Duodenal mucosa (tissue), 2 donors: ENCODE results near the gene USP22.

Experiments used
- H3K27ac ChIP-seq: one replicate; pipeline ENCODE4 v1.7.0; 2013; ENCODE audit warnings: low read depth, low read length
- H3K27me3 ChIP-seq, 2 donors: one replicate each; pipeline ENCODE4 v1.7.0; 2013; ENCODE audit warnings: low read length in 2 of 2, control low read depth in 1 of 2; ENCODE audit not compliant: insufficient read depth in 2 of 2, control insufficient read depth in 1 of 2
- H3K36me3 ChIP-seq, 2 donors: one replicate each; pipeline ENCODE4 v1.7.0; 2013; ENCODE audit warnings: low read length in 2 of 2, control low read depth in 1 of 2; ENCODE audit not compliant: insufficient read depth in 2 of 2, control insufficient read depth in 1 of 2
- H3K4me1 ChIP-seq, 2 donors: one replicate each; pipeline ENCODE4 v1.7.0; 2013; ENCODE audit warnings: low read length in 2 of 2, control low read depth in 1 of 2; ENCODE audit not compliant: insufficient read depth in 2 of 2, control insufficient read depth in 1 of 2
- H3K4me3 ChIP-seq, 2 donors: one replicate each; pipeline ENCODE4 v1.7.0; 2013; ENCODE audit warnings: low read length in 2 of 2, low read depth in 1 of 2
- H3K9ac ChIP-seq, 2 donors: one replicate each; pipeline ENCODE4 v1.7.0; 2013; ENCODE audit warnings: low read length in 2 of 2, low read depth in 1 of 2
- H3K9me3 ChIP-seq, 2 donors: one replicate each; pipeline ENCODE4 v1.7.0; 2013; ENCODE audit warnings: low read length in 2 of 2, control low read depth in 1 of 2; ENCODE audit not compliant: control insufficient read depth in 1 of 2

The USP22 gene

GRCh38 chr17:21049457-21049856 lies 6.6 kb upstream of the USP22 start:
- Histone ChIP-seq H3K9me3 (no peaks in the 10 kb centered on the region), H3K36me3 (no peaks in the 10 kb centered on the region), H3K4me3 (no peak overlapping the region), H3K4me1 (peaks cover 6% of the 10 kb centered on the region in 2 donors), H3K27ac (no peak overlapping the region), H3K9ac (no peak overlapping the region), H3K27me3 (no peaks in the 10 kb centered on the region)

GRCh38 chr17:21046216-21046615 lies 3.4 kb upstream of the USP22 start:
- H3K9ac ChIP-seq, result no peak overlapping the region
- H3K36me3 ChIP-seq, result no peaks in the 10 kb centered on the region

GRCh38 chr17:21044971-21045370 lies 2.2 kb upstream of the USP22 start:
- Histone ChIP-seq H3K9me3 (no peaks in the 10 kb centered on the region), H3K4me3 (no peak overlapping the region), H3K9ac (no peak overlapping the region), H3K27ac (no peak overlapping the region), H3K27me3 (no peaks in the 10 kb centered on the region), H3K4me1 (peaks cover 7 to 17% of the 10 kb centered on the region in 2 donors), H3K36me3 (no peaks in the 10 kb centered on the region)

More at GRCh38 chr17:21046216-21046615, 3.4 kb upstream of the USP22 start:
- no peak overlapping the region for H3K4me3 ChIP-seq
- peaks cover 7 to 8% of the 10 kb centered on the region in 2 donors for H3K4me1 ChIP-seq
- H3K27ac ChIP-seq, result no peak overlapping the region
- no peaks in the 10 kb centered on the region for H3K9me3 ChIP-seq
- H3K27me3 ChIP-seq, result no peaks in the 10 kb centered on the region

GRCh38 chr17:21043296-21044232 lies 753 bp upstream of the USP22 start:
- H3K9ac ChIP-seq, result peak overlapping the region; percentile 69 to 87
- H3K27ac ChIP-seq, result peak overlapping the region; percentile 95
- H3K27me3 ChIP-seq, result no peaks in the 10 kb centered on the region
- no peaks in the 10 kb centered on the region for H3K9me3 ChIP-seq
- H3K4me3 ChIP-seq, result peak overlapping the region; percentile 61 to 79
- H3K36me3 ChIP-seq, result no peaks in the 10 kb centered on the region
- H3K4me1 ChIP-seq, result peaks cover 7 to 22% of the 10 kb centered on the region in 2 donors

- Histone ChIP-seq H3K4me3 (peak overlapping the region; percentile 71 to 86), H3K36me3 (peaks cover 3 to 11% of the 10 kb centered on the region in 2 donors), H3K4me1 (peaks cover 17 to 29% of the 10 kb centered on the region in 2 donors), H3K27ac (peak overlapping the region; percentile 100), H3K27me3 (no peaks in the 10 kb centered on the region), H3K9ac (peak overlapping the region; percentile 98), H3K9me3 (no peaks in the 10 kb centered on the region)
Observed at GRCh38 chr17:21041741-21042457, 912 bp downstream of the USP22 start.

- H3K36me3 ChIP-seq, result peaks cover 3 to 11% of the 10 kb centered on the region in 2 donors
- H3K4me1 ChIP-seq, result peaks cover 31 to 36% of the 10 kb centered on the region in 2 donors
- no peaks in the 10 kb centered on the region for H3K9me3 ChIP-seq
- H3K4me3 ChIP-seq, result peak overlapping the region; percentile 71 to 86
- H3K9ac ChIP-seq, result peak overlapping the region; percentile 46 to 47
- peak overlapping the region; percentile 1 for H3K27ac ChIP-seq
- H3K27me3 ChIP-seq, result no peaks in the 10 kb centered on the region
Observed at GRCh38 chr17:21039839-21040575, 2.8 kb downstream of the USP22 start.

- Histone ChIP-seq H3K4me1 (peaks cover 34 to 40% of the 10 kb centered on the region in 2 donors), H3K27ac (no peak overlapping the region), H3K27me3 (no peaks in the 10 kb centered on the region), H3K9ac (no peak overlapping the region), H3K36me3 (peaks cover 3 to 15% of the 10 kb centered on the region in 2 donors), H3K4me3 (no peak overlapping the region), H3K9me3 (no peaks in the 10 kb centered on the region)
Observed at GRCh38 chr17:21037117-21037803, 5.6 kb downstream of the USP22 start.

- H3K27me3 ChIP-seq, result no peaks in the 10 kb centered on the region
- no peak overlapping the region for H3K27ac ChIP-seq
- no peak overlapping the region for H3K4me3 ChIP-seq
- H3K9ac ChIP-seq, result no peak overlapping the region
- H3K36me3 ChIP-seq, result peaks cover 3 to 19% of the 10 kb centered on the region in 2 donors
- no peaks in the 10 kb centered on the region for H3K9me3 ChIP-seq
- H3K4me1 ChIP-seq, result peaks cover 34 to 40% of the 10 kb centered on the region in 2 donors
Observed at GRCh38 chr17:21036361-21036881, 6.4 kb downstream of the USP22 start.

- Histone ChIP-seq H3K9ac (no peak overlapping the region), H3K4me1 (peaks cover 34 to 35% of the 10 kb centered on the region in 2 donors), H3K9me3 (no peaks in the 10 kb centered on the region), H3K27me3 (no peaks in the 10 kb centered on the region), H3K36me3 (peaks cover 3 to 19% of the 10 kb centered on the region in 2 donors), H3K4me3 (no peak overlapping the region), H3K27ac (no peak overlapping the region)
Observed at GRCh38 chr17:21035406-21035805, 7.4 kb downstream of the USP22 start.
